ENCODE data around the gene CEACAM18. TPM values are rescaled to one million over a fixed set of nuclear protein-coding genes. Genes with fewer than 3 reads are reported as not detected.

Gene CEACAM18
- total RNA-seq, 1 donor from 2014 or later, result not detected

DNA sequence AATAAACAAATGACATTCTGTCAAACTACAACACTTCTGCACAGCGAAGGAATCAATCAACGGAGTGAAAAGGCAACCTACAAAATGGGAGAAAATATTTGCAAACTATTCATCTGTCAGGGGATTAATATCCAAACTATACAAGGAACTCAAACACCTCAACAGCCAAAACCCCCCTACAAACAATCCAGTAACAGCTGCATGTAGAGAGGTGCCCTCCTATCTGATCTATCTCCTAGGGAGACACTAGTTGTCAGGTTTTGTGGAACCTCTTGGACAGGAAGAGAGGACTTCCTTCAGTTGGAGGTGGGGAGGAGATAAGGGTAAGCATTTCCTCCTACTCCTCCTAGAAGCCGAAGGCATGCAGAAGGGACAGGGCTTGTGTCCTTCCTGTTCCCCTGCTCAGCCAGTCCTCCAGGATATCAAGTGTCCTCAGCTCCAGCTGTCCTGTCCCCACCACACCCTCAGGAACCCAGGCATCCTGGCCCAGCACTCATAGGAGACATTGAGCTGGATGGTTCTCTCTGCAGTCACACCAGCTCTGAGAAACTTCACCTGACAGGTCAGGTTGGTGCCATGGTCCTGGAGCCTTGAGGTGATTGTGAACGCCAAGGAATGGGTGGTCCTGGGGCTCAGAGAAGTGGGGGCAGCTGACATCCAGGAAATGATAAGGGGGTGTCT lies 10.3 kb upstream of the CEACAM18 start:
- Histone ChIP-seq H3K9me3 (no peaks in the 10 kb centered on the region), H3K27me3 (no peaks in the 10 kb centered on the region), H3K4me3 (no peak overlapping the region), H3K36me3 (no peaks in the 10 kb centered on the region), H3K4me1 (no peaks in the 10 kb centered on the region), H3K27ac (no peak overlapping the region)
- no peak for DNase-seq (ENCODE audit: extremely low spot score in 2 of 2)
- intact Hi-C loops (cut with DNase I), result loop anchor here (5.0 kb wide), 1 partner anchor 194 kb away; no protein-coding TSS in a partner anchor
- TF ChIP-seq, protein P1, sequence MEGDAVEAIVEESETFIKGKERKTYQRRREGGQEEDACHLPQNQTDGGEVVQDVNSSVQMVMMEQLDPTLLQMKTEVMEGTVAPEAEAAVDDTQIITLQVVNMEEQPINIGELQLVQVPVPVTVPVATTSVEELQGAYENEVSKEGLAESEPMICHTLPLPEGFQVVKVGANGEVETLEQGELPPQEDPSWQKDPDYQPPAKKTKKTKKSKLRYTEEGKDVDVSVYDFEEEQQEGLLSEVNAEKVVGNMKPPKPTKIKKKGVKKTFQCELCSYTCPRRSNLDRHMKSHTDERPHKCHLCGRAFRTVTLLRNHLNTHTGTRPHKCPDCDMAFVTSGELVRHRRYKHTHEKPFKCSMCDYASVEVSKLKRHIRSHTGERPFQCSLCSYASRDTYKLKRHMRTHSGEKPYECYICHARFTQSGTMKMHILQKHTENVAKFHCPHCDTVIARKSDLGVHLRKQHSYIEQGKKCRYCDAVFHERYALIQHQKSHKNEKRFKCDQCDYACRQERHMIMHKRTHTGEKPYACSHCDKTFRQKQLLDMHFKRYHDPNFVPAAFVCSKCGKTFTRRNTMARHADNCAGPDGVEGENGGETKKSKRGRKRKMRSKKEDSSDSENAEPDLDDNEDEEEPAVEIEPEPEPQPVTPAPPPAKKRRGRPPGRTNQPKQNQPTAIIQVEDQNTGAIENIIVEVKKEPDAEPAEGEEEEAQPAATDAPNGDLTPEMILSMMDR (IDR thresholded peaks at IDR 0.05), result no peak
- TF ChIP-seq POLR2AphosphoS5 (IDR thresholded peaks at IDR 0.05; ENCODE audit: insufficient read depth in 1 of 2, low read depth in 1 of 2), result no peak
- no peak for TF ChIP-seq POLR2A (IDR thresholded peaks at IDR 0.05)

DNA sequence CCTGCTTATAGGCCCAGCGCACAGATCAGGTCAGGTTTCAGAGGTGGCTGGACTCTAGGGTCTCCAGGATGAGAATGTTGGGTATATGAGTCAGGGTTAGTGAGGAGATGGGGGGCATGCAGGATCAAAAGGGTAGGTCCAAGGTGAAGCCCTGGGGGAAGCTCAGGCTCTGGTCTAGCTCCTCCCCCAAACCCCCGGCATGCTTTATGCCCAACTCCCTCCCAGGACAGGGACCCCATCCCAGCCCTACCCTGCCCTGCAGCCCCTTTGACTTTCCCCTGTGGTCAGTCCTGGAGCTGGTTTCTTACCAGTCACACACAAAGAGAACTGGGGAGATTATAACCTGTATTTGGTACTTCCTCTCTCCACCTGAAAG lies 9.8 kb upstream of the CEACAM18 start:
- intact Hi-C loops (cut with DNase I), result loop anchor here (5.0 kb wide), 1 partner anchor 194 kb away; no protein-coding TSS in a partner anchor
- no peaks in the 10 kb centered on the region for H3K27me3 ChIP-seq

DNA sequence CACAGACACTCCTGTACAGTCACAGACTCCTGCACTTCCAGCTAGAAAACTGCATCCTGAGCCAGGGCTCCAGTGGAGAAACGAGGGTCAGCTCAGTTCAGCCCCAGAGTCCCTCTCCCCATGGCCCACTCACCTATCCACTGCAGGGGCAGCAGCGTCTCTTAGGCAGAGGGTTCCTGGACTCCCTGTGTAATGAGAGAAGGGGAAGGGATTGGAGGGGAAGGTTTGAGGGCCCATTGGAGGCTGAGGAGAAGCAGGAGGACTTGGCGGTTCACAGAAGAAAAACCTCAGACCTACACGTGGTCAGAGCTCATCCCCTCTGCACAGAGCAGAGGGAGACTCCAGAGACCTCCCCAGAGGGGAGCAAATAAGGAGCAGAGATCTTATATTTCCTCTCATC lies 9.2 kb upstream of the CEACAM18 start:
- TF ChIP-seq POLR2A (IDR thresholded peaks at IDR 0.05), result no peak
- DNase-seq (ENCODE audit: extremely low spot score in 2 of 2), result no peak
- H3K4me1 ChIP-seq, result no peaks in the 10 kb centered on the region
- no peaks in the 10 kb centered on the region for H3K27me3 ChIP-seq
- no peak overlapping the region for H3K4me3 ChIP-seq
- H3K36me3 ChIP-seq, result no peaks in the 10 kb centered on the region
- intact Hi-C loops (cut with DNase I), result loop anchor here (5.0 kb wide), 1 partner anchor 193 kb away; no protein-coding TSS in a partner anchor
- no peak overlapping the region for H3K27ac ChIP-seq
- no peaks in the 10 kb centered on the region for H3K9me3 ChIP-seq

More for the DNA sequence above, 9.8 kb upstream of the CEACAM18 start:
- Histone ChIP-seq H3K36me3 (no peaks in the 10 kb centered on the region), H3K4me1 (no peaks in the 10 kb centered on the region), H3K9me3 (no peaks in the 10 kb centered on the region), H3K4me3 (no peak overlapping the region), H3K27ac (no peak overlapping the region)
- TF ChIP-seq, protein P1 (IDR thresholded peaks at IDR 0.05), result no peak
- TF ChIP-seq POLR2A (IDR thresholded peaks at IDR 0.05), result no peak
- TF ChIP-seq POLR2AphosphoS5 (IDR thresholded peaks at IDR 0.05; ENCODE audit: insufficient read depth in 1 of 2, low read depth in 1 of 2), result no peak
- DNase-seq (ENCODE audit: extremely low spot score in 2 of 2), result no peak

DNA sequence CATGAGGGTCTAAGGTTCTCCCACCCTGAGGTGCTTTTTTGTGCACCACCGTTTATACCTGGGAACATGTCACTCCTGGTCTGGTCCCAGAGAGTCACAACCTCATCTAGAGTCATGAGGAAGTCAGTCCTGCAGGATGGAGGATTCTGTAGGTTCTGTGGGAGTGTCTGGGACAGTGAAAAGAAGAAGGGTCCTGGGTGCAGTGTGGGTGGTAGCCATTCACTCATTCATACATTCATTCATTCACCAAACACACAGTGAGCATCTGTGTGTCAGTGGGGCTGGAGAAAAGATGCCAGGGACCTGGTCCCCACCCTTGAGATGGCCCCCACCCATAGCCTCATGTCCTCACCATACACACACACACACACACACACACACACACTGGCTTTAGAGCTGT lies 8.7 kb upstream of the CEACAM18 start:
- Histone ChIP-seq H3K27me3 (no peaks in the 10 kb centered on the region), H3K4me1 (no peaks in the 10 kb centered on the region), H3K27ac (no peak overlapping the region), H3K36me3 (no peaks in the 10 kb centered on the region), H3K9me3 (no peaks in the 10 kb centered on the region), H3K4me3 (no peak overlapping the region)
- TF ChIP-seq, protein P1 (IDR thresholded peaks at IDR 0.05), result no peak
- TF ChIP-seq POLR2AphosphoS5 (IDR thresholded peaks at IDR 0.05; ENCODE audit: insufficient read depth in 1 of 2, low read depth in 1 of 2) (no peak), POLR2A (IDR thresholded peaks at IDR 0.05) (no peak)
- no peak for DNase-seq (ENCODE audit: extremely low spot score in 2 of 2)
- intact Hi-C loops (cut with DNase I), result loop anchor here (5.0 to 10.0 kb wide), 2 partner anchors 193 to 315 kb away; no protein-coding TSS in a partner anchor

DNA sequence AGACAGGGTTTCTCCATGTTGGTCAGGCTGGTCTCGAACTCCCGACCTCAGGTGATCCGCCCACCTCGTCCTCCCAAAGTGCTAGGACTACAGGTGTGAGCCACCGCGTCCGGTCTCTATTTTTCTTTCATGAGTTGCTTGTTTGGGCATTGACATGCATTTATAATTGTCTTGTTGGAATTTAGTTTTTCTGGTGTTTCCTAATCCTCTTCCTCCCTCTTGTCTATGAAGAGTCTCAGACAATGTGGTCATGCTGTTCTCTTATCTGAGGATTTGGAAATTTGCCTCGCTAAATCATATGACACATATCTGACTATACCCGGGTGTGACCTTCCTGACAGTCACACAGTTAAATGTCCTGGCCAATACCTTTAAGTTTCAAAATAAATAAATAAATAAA lies 7.4 kb upstream of the CEACAM18 start:
- TF ChIP-seq POLR2AphosphoS5 (IDR thresholded peaks at IDR 0.05; ENCODE audit: insufficient read depth in 1 of 2, low read depth in 1 of 2) (no peak), POLR2A (IDR thresholded peaks at IDR 0.05) (no peak)
- TF ChIP-seq, protein P1 (IDR thresholded peaks at IDR 0.05), result no peak
- no peaks in the 10 kb centered on the region for H3K9me3 ChIP-seq
- DNase-seq (ENCODE audit: extremely low spot score in 2 of 2), result no peak
- H3K27me3 ChIP-seq, result no peaks in the 10 kb centered on the region
- no peaks in the 10 kb centered on the region for H3K36me3 ChIP-seq
- no peaks in the 10 kb centered on the region for H3K4me1 ChIP-seq
- H3K27ac ChIP-seq, result no peak overlapping the region
- no peak overlapping the region for H3K4me3 ChIP-seq
- intact Hi-C loops (cut with DNase I), result loop anchor here (10.0 kb wide), 1 partner anchor 314 kb away; no protein-coding TSS in a partner anchor

All from vagina (tissue), 2 donors.